ENCODE results near the gene ARL14EPL. TPM values are rescaled to one million over a fixed set of nuclear protein-coding genes. Genes with fewer than 3 reads are reported as not detected.

The ARL14EPL gene
- not detected in 2 replicates for total RNA-seq

GRCh38 chr5:116032094-116032517 is at the start of gene ARL14EPL:
TSS of gene ARL14EPL (plus strand) at chr5:116032472. CDS start at chr5:116051466, 18,994 bp downstream.

GRCh38 chr5:116084871-116085715 is 52.8 kb downstream of the ARL14EPL start, which contains the start of gene COMMD10:
TSS of gene COMMD10 (plus strand) at chr5:116085025.

Other genes with a start within 250 kb of the ARL14EPL start
- 0.59 and 1.7 TPM in 2 replicates for gene CDO1, start 215.8 kb upstream of the ARL14EPL start, total RNA-seq
- gene ATG12, start 190.9 kb upstream of the ARL14EPL start, total RNA-seq: 78.4 and 92.7 TPM in 2 replicates
- 89.2 and 113 TPM in 2 replicates for gene AP3S1, start 190.5 kb upstream of the ARL14EPL start, total RNA-seq
- gene LVRN, start 70.0 kb upstream of the ARL14EPL start, total RNA-seq: 0.51 and 0.59 TPM in 2 replicates
- gene COMMD10, start 52.6 kb downstream of the ARL14EPL start, total RNA-seq: 31.8 and 34.4 TPM in 2 replicates

All from smooth muscle cell of the umbilical artery (primary cell).